H1 (cell line): ENCODE data around the gene L3MBTL4.

Experiments
- EGR1 ChIP-seq: IDR thresholded peaks from 2 replicates; pipeline ENCODE4 v1.6.1; 2011; ENCODE audit warnings: low read depth, low read length, borderline replicate concordance
- EZH2 ChIP-seq: fragments of 200-600 bp; sonication (generic); IDR thresholded peaks from 2 replicates; pipeline ENCODE4 v1.7.1; 2012; ENCODE audit warnings: low read depth, mild to moderate bottlenecking, moderate library complexity, low read length, inconsistent platforms; ENCODE audit not compliant: severe bottlenecking
- GABPA ChIP-seq: IDR thresholded peaks from 2 replicates; pipeline ENCODE4 v1.6.1; 2011; ENCODE audit warnings: mild to moderate bottlenecking, low read length, moderate library complexity, borderline replicate concordance; ENCODE audit not compliant: insufficient read depth
- KDM1A ChIP-seq: fragments of 200-600, 300-600 bp; sonication (generic); IDR thresholded peaks from 2 replicates; pipeline ENCODE4 v1.7.1; 2016; ENCODE audit warnings: mild to moderate bottlenecking, low read length, borderline replicate concordance
- POLR2AphosphoS5 ChIP-seq: IDR thresholded peaks from 2 replicates; pipeline ENCODE4 v1.6.1; 2011; ENCODE audit warnings: low read depth, low read length
- SUZ12 ChIP-seq: fragments of 200-600 bp; sonication (generic); IDR thresholded peaks from 2 replicates; pipeline ENCODE4 v1.6.1; 2012; ENCODE audit warnings: mild to moderate bottlenecking, inconsistent platforms, low read length, moderate library complexity, mixed read lengths
- TAF1 ChIP-seq: IDR thresholded peaks from 2 replicates; pipeline ENCODE4 v1.6.1; 2011; ENCODE audit warnings: mild to moderate bottlenecking, low read depth, low read length
- ZNF274 ChIP-seq: IDR thresholded peaks from 2 replicates; pipeline ENCODE4 v1.7.0; 2012; ENCODE audit warnings: low read length, borderline replicate concordance; ENCODE audit errors: extremely low read depth
- TF ChIP-seq, protein P1 (sequence below), 3 experiments: IDR thresholded peaks; 1 replicate in 2 of 3; 2 replicates in 1 of 3; pipeline versions ENCODE4 v1.5.1 to v1.6.1; 2011; ENCODE audit warnings: low read length in 3 of 3, mild to moderate bottlenecking in 3 of 3, inconsistent platforms in 2 of 3, low read depth in 1 of 3, moderate library complexity in 1 of 3; ENCODE audit not compliant: insufficient read depth in 1 of 3; ENCODE audit errors: control extremely low read depth in 1 of 3

DNA sequence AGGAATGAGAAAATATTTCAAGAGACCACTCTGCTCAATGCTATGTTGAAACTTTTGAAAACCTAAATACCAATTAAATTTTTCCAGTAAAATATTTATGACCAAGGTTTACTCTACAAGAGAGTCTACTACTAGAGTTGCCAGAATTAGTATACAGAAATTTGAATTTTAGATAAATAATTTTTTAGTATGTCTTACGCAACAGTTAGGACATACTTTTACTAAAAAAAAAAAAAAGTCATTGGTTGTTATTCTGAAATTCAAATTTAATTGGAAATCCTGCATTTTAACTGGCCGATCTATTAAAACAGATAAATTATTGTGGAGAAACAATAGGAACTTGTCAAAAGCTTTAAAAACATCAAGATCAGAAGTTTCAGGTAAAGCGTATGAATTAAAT is 470.3 kb downstream of the L3MBTL4 start:
- TF ChIP-seq EZH2 (no peak), TAF1 (no peak), ZNF274 (no peak), GABPA (no peak), EGR1 (no peak), KDM1A (no peak), POLR2AphosphoS5 (no peak), SUZ12 (no peak)
- TF ChIP-seq, protein P1, sequence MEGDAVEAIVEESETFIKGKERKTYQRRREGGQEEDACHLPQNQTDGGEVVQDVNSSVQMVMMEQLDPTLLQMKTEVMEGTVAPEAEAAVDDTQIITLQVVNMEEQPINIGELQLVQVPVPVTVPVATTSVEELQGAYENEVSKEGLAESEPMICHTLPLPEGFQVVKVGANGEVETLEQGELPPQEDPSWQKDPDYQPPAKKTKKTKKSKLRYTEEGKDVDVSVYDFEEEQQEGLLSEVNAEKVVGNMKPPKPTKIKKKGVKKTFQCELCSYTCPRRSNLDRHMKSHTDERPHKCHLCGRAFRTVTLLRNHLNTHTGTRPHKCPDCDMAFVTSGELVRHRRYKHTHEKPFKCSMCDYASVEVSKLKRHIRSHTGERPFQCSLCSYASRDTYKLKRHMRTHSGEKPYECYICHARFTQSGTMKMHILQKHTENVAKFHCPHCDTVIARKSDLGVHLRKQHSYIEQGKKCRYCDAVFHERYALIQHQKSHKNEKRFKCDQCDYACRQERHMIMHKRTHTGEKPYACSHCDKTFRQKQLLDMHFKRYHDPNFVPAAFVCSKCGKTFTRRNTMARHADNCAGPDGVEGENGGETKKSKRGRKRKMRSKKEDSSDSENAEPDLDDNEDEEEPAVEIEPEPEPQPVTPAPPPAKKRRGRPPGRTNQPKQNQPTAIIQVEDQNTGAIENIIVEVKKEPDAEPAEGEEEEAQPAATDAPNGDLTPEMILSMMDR (IDR thresholded peaks at IDR 0.05; ENCODE audit: control extremely low read depth in 1 of 3, insufficient read depth in 1 of 3, low read depth in 1 of 3, low read length in 3 of 3) = no peak
